Stimulated activated CD4-positive, alpha-beta T cell treated with anti-CD3 and anti-CD28 coated beads, Interleukin-4, amount 100 ng/mL, for 24 hours (primary cell): ENCODE results near the gene SLAIN2.

Experiments used
- DNase-seq: peaks from one replicate; pipeline ENCODE4 v3.0.0-alpha.2; 2020

SLAIN2 gene

GRCh38 chr4:48334900-48335384, 6.4 kb upstream of the SLAIN2 start:
- no peak for DNase-seq

GRCh38 chr4:48336146-48336870, 5.0 kb upstream of the SLAIN2 start:
- DNase-seq, result no peak

- no peak for DNase-seq
These were observed 3.6 kb upstream of the SLAIN2 start for GRCh38 chr4:48337731-48338130.

- no peak for DNase-seq
These were observed 1.7 kb upstream of the SLAIN2 start for GRCh38 chr4:48339642-48340041.

GRCh38 chr4:48340276-48340964, 909 bp upstream of the SLAIN2 start:
- DNase-seq, result peak; percentile 11

GRCh38 chr4:48341776-48342605, 662 bp downstream of the SLAIN2 start:
- DNase-seq, result peak; percentile 46

- no peak for DNase-seq
These were observed 1.2 kb downstream of the SLAIN2 start for GRCh38 chr4:48342606-48342880.

GRCh38 chr4:48343035-48343434, 1.7 kb downstream of the SLAIN2 start:
- no peak for DNase-seq

GRCh38 chr4:48343551-48343950, 2.2 kb downstream of the SLAIN2 start:
- DNase-seq, result no peak

GRCh38 chr4:48345542-48345941, 4.2 kb downstream of the SLAIN2 start:
- DNase-seq, result no peak

- DNase-seq, result no peak
These were observed 5.3 kb downstream of the SLAIN2 start for GRCh38 chr4:48346594-48346993.

- DNase-seq, result no peak
These were observed 6.1 kb downstream of the SLAIN2 start for GRCh38 chr4:48347282-48347921.

GRCh38 chr4:48350871-48351270, 9.5 kb downstream of the SLAIN2 start:
- DNase-seq, result no peak

- DNase-seq, result no peak
These were observed 11.5 kb downstream of the SLAIN2 start for GRCh38 chr4:48352793-48353192.

- no peak for DNase-seq
These were observed 15.0 kb downstream of the SLAIN2 start for GRCh38 chr4:48356355-48356754.

- DNase-seq, result no peak
These were observed 19.1 kb downstream of the SLAIN2 start for GRCh38 chr4:48360285-48361011.

GRCh38 chr4:48361012-48361400, 19.7 kb downstream of the SLAIN2 start:
- DNase-seq, result no peak

GRCh38 chr4:48366611-48367010, 25.3 kb downstream of the SLAIN2 start:
- DNase-seq, result no peak

GRCh38 chr4:48367016-48367415, 25.7 kb downstream of the SLAIN2 start:
- no peak for DNase-seq

- DNase-seq, result no peak
These were observed 27.1 kb downstream of the SLAIN2 start for GRCh38 chr4:48368389-48368788.

- no peak for DNase-seq
These were observed 27.9 kb downstream of the SLAIN2 start for GRCh38 chr4:48369248-48369647.

- DNase-seq, result no peak
These were observed 28.4 kb downstream of the SLAIN2 start for GRCh38 chr4:48369771-48370170.
